Stimulated activated CD8-positive, alpha-beta memory T cell treated with anti-CD3 and anti-CD28 coated beads, Interleukin-12 subunit alpha, Interleukin-12 subunit beta, amount 100 ng/mL, for 4 hours (primary cell): ENCODE measurements around the gene ANKRD61.
"Not testable (repeated sequence)": the region's sequence is repeated elsewhere in the genome, so short reads cannot be mapped to it uniquely, and the experiment has no call there.

Source experiments
- DNase-seq: peaks from one replicate; pipeline ENCODE4 v3.0.0-alpha.2; 2020; ENCODE audit warnings: low read depth

The ANKRD61 gene

DNA sequence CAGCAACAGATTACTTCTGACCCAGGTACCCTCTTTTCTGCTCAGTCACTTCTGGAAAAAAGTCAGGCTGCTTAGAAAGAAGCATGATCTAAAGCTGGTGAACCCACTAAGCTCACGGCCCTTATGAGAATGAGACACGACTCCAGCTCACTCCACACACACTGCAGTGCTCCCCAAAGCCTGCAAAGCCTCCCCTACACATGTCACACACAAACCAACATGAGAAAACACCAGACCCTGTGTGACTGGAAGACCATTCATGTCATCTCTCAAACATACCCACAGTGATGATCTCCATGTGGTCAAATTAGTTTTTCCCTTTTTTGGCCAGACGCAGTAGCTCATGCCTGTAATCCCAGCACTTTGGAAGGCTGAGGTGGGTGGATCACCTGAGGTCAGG lies 391 bp downstream of the ANKRD61 start:
- no peak for DNase-seq

DNA sequence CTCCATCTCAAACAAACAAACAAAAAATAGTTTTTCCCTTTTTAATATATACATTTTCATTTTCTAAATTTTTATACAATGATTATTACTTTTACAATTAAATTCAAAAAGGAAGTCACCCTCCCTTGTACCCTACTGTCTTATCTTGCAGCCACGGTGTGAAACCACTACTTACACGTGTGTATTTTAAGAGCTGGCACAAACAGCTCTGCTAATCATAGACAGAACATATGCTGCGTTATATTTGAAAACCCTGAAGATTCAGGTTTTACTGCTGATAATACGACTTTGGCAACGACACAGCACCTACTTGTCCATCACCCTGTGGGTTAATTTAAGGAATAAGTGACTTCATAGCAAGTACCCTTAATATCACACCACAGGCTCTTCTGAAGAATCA lies 991 bp downstream of the ANKRD61 start:
- no peak for DNase-seq

- DNase-seq: no peak
Observed at GRCh38 chr7:6032641-6033040, 1.5 kb downstream of the ANKRD61 start.

- DNase-seq: no peak
Observed at GRCh38 chr7:6035165-6035564, 4.0 kb downstream of the ANKRD61 start.

DNA sequence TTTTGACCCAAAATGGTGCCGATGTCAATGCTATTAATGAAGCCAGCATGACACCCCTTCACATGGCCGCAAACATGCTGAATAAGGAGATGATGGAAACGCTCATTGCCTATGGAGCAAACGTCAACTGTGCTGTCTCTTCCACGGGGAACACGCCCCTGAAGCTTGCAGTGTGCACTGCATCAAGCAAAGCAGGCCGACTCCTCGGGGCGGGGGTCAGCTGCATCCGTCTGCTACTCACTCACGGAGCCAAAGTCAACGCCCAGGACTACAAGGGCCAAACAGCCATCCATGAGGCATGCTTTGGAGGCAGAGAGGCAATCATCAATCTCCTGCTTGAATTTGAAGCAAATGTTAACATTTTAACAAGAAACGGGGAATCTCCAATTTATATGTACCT lies 4.5 kb downstream of the ANKRD61 start:
- no peak for DNase-seq

GRCh38 chr7:6049780-6050179 lies 18.6 kb downstream of the ANKRD61 start:
- DNase-seq: no peak

DNA sequence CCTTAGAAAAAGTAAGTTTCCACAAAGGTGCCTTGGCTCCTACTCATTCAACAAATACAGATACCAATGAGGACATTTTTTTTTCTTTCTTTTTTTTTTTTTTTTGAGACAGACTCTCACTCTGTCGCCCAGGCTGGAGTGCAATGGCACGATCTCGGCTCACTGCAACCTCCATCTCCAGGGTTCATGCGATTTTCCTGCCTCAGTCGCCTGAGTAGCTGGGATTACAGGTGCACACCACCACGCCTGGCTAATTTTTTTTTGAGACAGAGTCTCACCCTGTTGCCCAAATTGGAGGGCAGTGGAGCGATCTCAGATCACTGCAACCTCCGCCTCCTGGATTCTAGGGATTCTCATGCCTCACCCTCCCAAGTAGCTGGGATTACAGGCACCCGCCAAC lies 20.0 kb downstream of the ANKRD61 start:
- not testable (repeated sequence) for DNase-seq

DNA sequence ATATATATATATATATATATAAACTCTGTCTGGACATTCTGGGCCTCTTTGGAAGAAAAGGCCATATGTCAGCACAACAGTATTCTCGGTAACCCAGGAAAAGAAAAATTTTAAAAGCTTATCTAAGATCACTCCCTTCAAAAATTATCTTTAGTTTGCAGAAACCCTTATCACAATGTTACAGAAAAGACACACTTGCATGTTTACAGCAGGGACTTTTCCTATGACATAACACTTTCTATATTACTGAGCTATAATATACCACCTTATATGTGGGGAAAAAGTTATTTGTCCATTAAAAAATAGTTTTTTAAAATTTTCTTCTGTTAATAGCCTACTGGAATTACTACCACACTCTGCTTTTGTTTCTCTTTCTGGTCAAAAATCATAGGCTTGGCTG lies 25.4 kb downstream of the ANKRD61 start:
- no peak for DNase-seq

- DNase-seq: no peak
Observed at GRCh38 chr7:6057316-6058129, 26.3 kb downstream of the ANKRD61 start.

DNA sequence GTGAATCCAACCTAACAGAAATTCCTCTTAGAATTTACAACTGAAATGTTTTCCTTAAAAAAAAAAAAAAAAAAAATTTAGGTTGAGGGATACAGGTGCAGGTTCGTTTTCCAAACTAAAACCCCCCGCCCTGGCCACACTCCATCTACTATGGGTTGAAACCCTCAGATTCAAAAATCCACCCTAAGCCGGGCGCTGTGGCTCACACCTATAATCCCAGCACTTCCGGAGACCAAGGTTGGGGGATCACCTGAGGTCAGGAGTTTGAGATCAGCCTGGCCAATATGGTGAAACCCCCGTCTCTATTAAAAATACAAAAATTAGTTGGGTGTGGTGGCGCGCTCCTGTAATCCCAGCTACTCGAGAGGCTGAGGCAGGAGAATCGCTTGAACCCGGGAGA lies 28.8 kb downstream of the ANKRD61 start:
- not testable (repeated sequence) for DNase-seq

- DNase-seq: no peak
Observed at GRCh38 chr7:6071406-6071805, 40.2 kb downstream of the ANKRD61 start.

- DNase-seq: no peak
Observed at GRCh38 chr7:6074612-6075380, 43.6 kb downstream of the ANKRD61 start.

GRCh38 chr7:6078548-6078947 lies 47.4 kb downstream of the ANKRD61 start:
- DNase-seq: no peak

GRCh38 chr7:6083047-6083446 lies 51.9 kb downstream of the ANKRD61 start:
- DNase-seq: not testable (repeated sequence)
